A549 (cell line): ENCODE measurements around the gene FBXO15.

Experiments used
- CTCF ChIP-seq: fragments of >200 bp; sonication (Bioruptor Twin); formaldehyde crosslinking; IDR thresholded peaks from 3 replicates; pipeline ENCODE4 v1.5.1; 2016
- E2F6 ChIP-seq: IDR thresholded peaks from 2 replicates; pipeline ENCODE4 v1.6.1; 2012; ENCODE audit warnings: low read depth, borderline replicate concordance
- EP300 ChIP-seq, 2 experiments: fragments of >200 bp; sonication (Bioruptor Twin); formaldehyde crosslinking; IDR thresholded peaks; 2 replicates in 1 of 2; 3 replicates in 1 of 2; pipeline ENCODE4 v1.6.1; 2016 to 2017
- HDAC2 ChIP-seq: fragments of 200-600 bp; sonication (generic); IDR thresholded peaks from 2 replicates; pipeline ENCODE4 v1.6.1; 2016
- HEYL ChIP-seq: fragments of 250-450 bp; sonication (Bioruptor Pico); IDR thresholded peaks from 2 replicates; pipeline ENCODE4 v1.8.0; 2021; ENCODE audit warnings: mild to moderate bottlenecking, moderate library complexity
- MYC ChIP-seq: IDR thresholded peaks from 2 replicates; pipeline ENCODE4 v1.6.1; 2012; ENCODE audit warnings: mild to moderate bottlenecking, inconsistent platforms, low read length, improper control_type of control experiment, borderline replicate concordance
- NPAS2 ChIP-seq: fragments of 250-450 bp; sonication (Bioruptor Pico); IDR thresholded peaks from 2 replicates; pipeline ENCODE4 v1.8.0; 2022; ENCODE audit warnings: mild to moderate bottlenecking, moderate library complexity, borderline replicate concordance
- POLR2A ChIP-seq: IDR thresholded peaks from 2 replicates; pipeline ENCODE4 v1.6.1; 2012; ENCODE audit warnings: mild to moderate bottlenecking, low read length
- POLR2AphosphoS2 ChIP-seq: conservative IDR thresholded peaks from 2 replicates; pipeline ENCODE4 v1.6.1; 2012; ENCODE audit warnings: low read length, improper control_type of control experiment, inconsistent platforms
- RAD21 ChIP-seq, 2 experiments: fragments of >200 bp in 1 of 2; sonication (Bioruptor Twin) in 1 of 2; formaldehyde crosslinking in 1 of 2; IDR thresholded peaks in 1 of 2; conservative IDR thresholded peaks in 1 of 2; 2 replicates in 1 of 2; 3 replicates in 1 of 2; pipeline ENCODE4 v1.6.1; 2012 to 2018; ENCODE audit warnings: inconsistent platforms in 1 of 2
- ZSCAN20 ChIP-seq: fragments of 250-450 bp; sonication (Bioruptor Pico); IDR thresholded peaks from 2 replicates; pipeline ENCODE4 v1.8.0; 2022; ENCODE audit warnings: mild to moderate bottlenecking, moderate library complexity
- TF ChIP-seq, protein P1 (sequence below): fragments of 450-650 bp; IDR thresholded peaks from 2 replicates; pipeline ENCODE4 v1.6.1; 2014; ENCODE audit warnings: antibody characterized with exemption

DNA sequence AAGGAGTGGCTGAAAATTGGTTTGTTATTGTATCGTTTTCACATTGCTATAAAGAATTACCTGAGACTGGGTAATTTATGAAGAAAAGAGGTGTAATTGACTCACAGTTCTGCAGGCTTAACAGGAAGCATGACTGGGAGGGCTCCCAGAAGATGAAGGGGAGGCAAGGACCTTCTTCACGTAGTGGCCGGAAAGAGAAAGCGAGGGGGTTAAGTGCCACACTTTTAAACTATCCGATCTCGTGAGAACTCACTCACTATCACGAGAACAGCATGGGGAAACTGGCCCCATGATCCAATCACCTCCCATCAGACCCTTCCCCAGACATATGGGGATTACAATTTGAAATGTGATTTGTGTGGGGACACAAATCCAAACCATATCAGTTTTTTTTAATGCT is 81.6 kb downstream of the FBXO15 start:
- no peak for TF ChIP-seq HDAC2
- TF ChIP-seq CTCF: no peak
- TF ChIP-seq POLR2A: no peak
- no peak for TF ChIP-seq ZSCAN20 (CRISPR knock-in tag)
- TF ChIP-seq EP300 (IDR thresholded peaks at IDR 0.05): no peak
- TF ChIP-seq MYC: no peak
- TF ChIP-seq E2F6: no peak
- TF ChIP-seq, protein P1, sequence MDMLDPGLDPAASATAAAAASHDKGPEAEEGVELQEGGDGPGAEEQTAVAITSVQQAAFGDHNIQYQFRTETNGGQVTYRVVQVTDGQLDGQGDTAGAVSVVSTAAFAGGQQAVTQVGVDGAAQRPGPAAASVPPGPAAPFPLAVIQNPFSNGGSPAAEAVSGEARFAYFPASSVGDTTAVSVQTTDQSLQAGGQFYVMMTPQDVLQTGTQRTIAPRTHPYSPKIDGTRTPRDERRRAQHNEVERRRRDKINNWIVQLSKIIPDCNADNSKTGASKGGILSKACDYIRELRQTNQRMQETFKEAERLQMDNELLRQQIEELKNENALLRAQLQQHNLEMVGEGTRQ: no peak
- no peak for TF ChIP-seq POLR2AphosphoS2
- no peak for TF ChIP-seq RAD21 (conservative IDR thresholded peaks at IDR 0.05 in 1 of 2, IDR thresholded peaks at IDR 0.05 in 1 of 2)
- no peak for TF ChIP-seq HEYL
- no peak for TF ChIP-seq NPAS2 (CRISPR knock-in tag)
